ENCODE results near the gene MAN1A2. TPM values are rescaled to one million over a fixed set of nuclear protein-coding genes. Genes with fewer than 3 reads are reported as not detected.
"Not testable (repeated sequence)": the region's sequence is repeated elsewhere in the genome, so short reads cannot be mapped to it uniquely, and the experiment has no call there.

The MAN1A2 gene
- total and polyA plus RNA-seq, 10 of the 15 experiments (the other 5 are each of a cell fraction or from before 2014, with no cell fraction given), result 2.8 to 23.6 (median 16.0) TPM

GRCh38 chr1:117324357-117324756 is 42.9 kb upstream of the MAN1A2 start:
- SMC1A ChIA-PET (ENCODE audit: uncharacterized antibody, unreplicated experiment), result no interaction called here
- intact Hi-C loops (cut with micrococcal nuclease; ENCODE audit: unreplicated experiment), result no loop called here
- ATAC-seq, result no peak
- no peak overlapping the region for H2AFZ ChIP-seq (ENCODE audit: control insufficient read depth, low read depth, low read length)
- in situ Hi-C loops (cut with MboI), result no loop called here
- RAD21 ChIA-PET (ENCODE audit: unreplicated experiment), result no interaction called here
- H3K79me2 ChIP-seq (ENCODE audit: control insufficient read depth, insufficient read depth, low read length), result no peaks in the 10 kb centered on the region
- H3K27me3 ChIP-seq (replicated peaks in 1 of 2; ENCODE audit: control insufficient read depth in 2 of 2, insufficient read depth in 2 of 2, low read length in 1 of 2), result no peaks in the 10 kb centered on the region; a peak in 1 of 4 replicates
- H4K20me1 ChIP-seq (ENCODE audit: control insufficient read depth, insufficient read depth), result no peaks in the 10 kb centered on the region
- WGBS (ENCODE audit: insufficient coverage, insufficient replicate concordance, low lambda C conversion rate, missing lambda C conversion rate), result 55% methylated on average over 3 of the region's 3 CpGs
- H3K9me3 ChIP-seq (replicated peaks; ENCODE audit: control insufficient read depth, insufficient read depth, low read length), result no peaks in the 10 kb centered on the region
- H3K9ac ChIP-seq (ENCODE audit: control insufficient read depth, insufficient read depth, low read length), result no peak overlapping the region
- DNase-seq (ENCODE audit: low read depth, low spot score), result no peak
- CTCF ChIA-PET, result no interaction called here
- H3K4me1 ChIP-seq (ENCODE audit: control insufficient read depth, insufficient read depth, low read length), result no peaks in the 10 kb centered on the region
- no peak for FAIRE-seq
- H3K4me2 ChIP-seq (ENCODE audit: control insufficient read depth, insufficient read depth), result no peak overlapping the region
- POLR2A ChIA-PET, result no interaction called here
- H3K4me3 ChIP-seq, result no peak overlapping the region
- TF ChIP-seq CBX5 (IDR thresholded peaks at IDR 0.05; ENCODE audit: low read depth), result no peak
- TF ChIP-seq IKZF2 (IDR thresholded peaks at IDR 0.05), result no peak
- TF ChIP-seq MLLT1 (IDR thresholded peaks at IDR 0.05), result no peak
- TF ChIP-seq ZNF384 (IDR thresholded peaks at IDR 0.05; ENCODE audit: borderline replicate concordance, low read depth, low read length), result no peak
- no peak for TF ChIP-seq DPF2 (IDR thresholded peaks at IDR 0.05)
- TF ChIP-seq BCL11A (IDR thresholded peaks at IDR 0.05; ENCODE audit: low read depth, low read length), result no peak
- TF ChIP-seq REST (IDR thresholded peaks at IDR 0.05; ENCODE audit: low read depth, low read length), result no peak
- TF ChIP-seq SMC3 (IDR thresholded peaks at IDR 0.05; ENCODE audit: borderline replicate concordance, low read length), result no peak
- no peak for TF ChIP-seq TBL1XR1 (IDR thresholded peaks at IDR 0.05; ENCODE audit: low read depth, low read length)
- TF ChIP-seq CBFB (IDR thresholded peaks at IDR 0.05; ENCODE audit: low read depth), result no peak
- TF ChIP-seq ZNF24 (IDR thresholded peaks at IDR 0.05), result no peak
- no peak overlapping the region for H3K27ac ChIP-seq (ENCODE audit: control insufficient read depth, insufficient read depth)
- no peaks in the 10 kb centered on the region for H3K36me3 ChIP-seq (ENCODE audit: control insufficient read depth in 2 of 2, insufficient read depth in 2 of 2, low read length in 1 of 2)
- no TSS peak for BruUV-seq (replicated peaks)

- SMC1A ChIA-PET (ENCODE audit: uncharacterized antibody, unreplicated experiment); H3K4me1 ChIP-seq (ENCODE audit: control insufficient read depth, insufficient read depth, low read length); BruUV-seq (replicated peaks); RAD21 ChIA-PET (ENCODE audit: unreplicated experiment); intact Hi-C loops (cut with micrococcal nuclease; ENCODE audit: unreplicated experiment); ATAC-seq; H3K27ac ChIP-seq (ENCODE audit: control insufficient read depth, insufficient read depth); H3K9me3 ChIP-seq (replicated peaks; ENCODE audit: control insufficient read depth, insufficient read depth, low read length); H3K4me2 ChIP-seq (ENCODE audit: control insufficient read depth, insufficient read depth); POLR2A ChIA-PET; H3K27me3 ChIP-seq (replicated peaks in 1 of 2; ENCODE audit: control insufficient read depth in 2 of 2, insufficient read depth in 2 of 2, low read length in 1 of 2); FAIRE-seq; H3K36me3 ChIP-seq (ENCODE audit: control insufficient read depth in 2 of 2, insufficient read depth in 2 of 2, low read length in 1 of 2); H3K9ac ChIP-seq (ENCODE audit: control insufficient read depth, insufficient read depth, low read length); DNase-seq (ENCODE audit: low read depth, low spot score); CTCF ChIA-PET; H3K4me3 ChIP-seq; H2AFZ ChIP-seq (ENCODE audit: control insufficient read depth, low read depth, low read length); H3K79me2 ChIP-seq (ENCODE audit: control insufficient read depth, insufficient read depth, low read length); in situ Hi-C loops (cut with MboI); H4K20me1 ChIP-seq (ENCODE audit: control insufficient read depth, insufficient read depth): not testable (repeated sequence)
- 77% methylated on average over 6 of the region's 6 CpGs for WGBS (ENCODE audit: insufficient coverage, insufficient replicate concordance, low lambda C conversion rate, missing lambda C conversion rate)
Observed at GRCh38 chr1:117326035-117326434, 41.2 kb upstream of the MAN1A2 start.
